SH-SY5Y (cell line): ENCODE results near the gene GFM2.

Experiments
- GATA2 ChIP-seq: IDR thresholded peaks from 2 replicates; pipeline ENCODE4 v1.6.1; 2011; ENCODE audit warnings: mild to moderate bottlenecking, low read depth, low read length
- GATA3 ChIP-seq: IDR thresholded peaks from 2 replicates; pipeline ENCODE4 v1.6.1; 2011; ENCODE audit warnings: low read depth, mild to moderate bottlenecking, low read length, moderate library complexity

The GFM2 gene, protein sequence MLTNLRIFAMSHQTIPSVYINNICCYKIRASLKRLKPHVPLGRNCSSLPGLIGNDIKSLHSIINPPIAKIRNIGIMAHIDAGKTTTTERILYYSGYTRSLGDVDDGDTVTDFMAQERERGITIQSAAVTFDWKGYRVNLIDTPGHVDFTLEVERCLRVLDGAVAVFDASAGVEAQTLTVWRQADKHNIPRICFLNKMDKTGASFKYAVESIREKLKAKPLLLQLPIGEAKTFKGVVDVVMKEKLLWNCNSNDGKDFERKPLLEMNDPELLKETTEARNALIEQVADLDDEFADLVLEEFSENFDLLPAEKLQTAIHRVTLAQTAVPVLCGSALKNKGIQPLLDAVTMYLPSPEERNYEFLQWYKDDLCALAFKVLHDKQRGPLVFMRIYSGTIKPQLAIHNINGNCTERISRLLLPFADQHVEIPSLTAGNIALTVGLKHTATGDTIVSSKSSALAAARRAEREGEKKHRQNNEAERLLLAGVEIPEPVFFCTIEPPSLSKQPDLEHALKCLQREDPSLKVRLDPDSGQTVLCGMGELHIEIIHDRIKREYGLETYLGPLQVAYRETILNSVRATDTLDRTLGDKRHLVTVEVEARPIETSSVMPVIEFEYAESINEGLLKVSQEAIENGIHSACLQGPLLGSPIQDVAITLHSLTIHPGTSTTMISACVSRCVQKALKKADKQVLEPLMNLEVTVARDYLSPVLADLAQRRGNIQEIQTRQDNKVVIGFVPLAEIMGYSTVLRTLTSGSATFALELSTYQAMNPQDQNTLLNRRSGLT

DNA sequence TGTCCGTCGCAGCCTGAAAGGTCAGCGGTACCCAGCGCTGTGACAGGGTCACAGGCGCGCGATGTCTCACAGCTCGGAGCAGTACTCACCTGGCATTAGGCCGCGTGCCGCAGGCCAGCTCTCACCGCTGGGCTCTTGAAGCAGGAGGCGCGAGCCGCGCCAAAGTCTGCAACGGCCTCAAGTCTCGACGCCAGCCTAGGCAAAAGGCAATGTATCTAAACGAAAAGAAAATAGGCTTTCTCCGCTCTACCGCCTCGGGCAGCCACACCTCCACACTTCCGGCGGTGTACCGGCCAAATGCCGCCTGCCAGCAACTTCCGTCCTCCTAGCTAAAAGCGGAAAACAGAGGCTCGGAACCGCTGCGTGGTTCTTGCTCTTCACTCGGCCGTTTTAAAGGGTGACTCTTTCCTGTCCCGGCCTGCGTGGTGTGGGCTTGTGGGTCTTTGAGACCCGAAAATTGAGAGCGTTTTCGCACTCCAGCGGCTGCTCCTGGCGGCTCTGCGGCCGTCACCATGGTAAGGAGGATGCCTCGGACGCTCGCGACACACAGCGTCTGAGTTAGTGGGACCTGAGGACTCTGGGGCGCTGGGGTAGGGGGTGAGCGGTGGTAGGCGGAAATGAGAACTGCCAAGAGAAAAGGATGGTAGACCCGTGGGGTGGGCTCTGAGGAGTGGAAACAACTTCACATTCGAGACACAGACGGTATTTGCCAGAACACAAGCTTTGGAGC lies at the start of gene GFM2, which contains the start of gene NSA2:
TSS of gene GFM2 (minus strand) at position 269 of the 730 bp plus-strand sequence. CDS start 3,375 bp downstream, outside the sequence.
TSS of gene NSA2 (plus strand) at position 401 of the 730 bp plus-strand sequence. CDS start at position 513, 112 bp downstream.
- TF ChIP-seq GATA2 (no peak), GATA3 (no peak)

DNA sequence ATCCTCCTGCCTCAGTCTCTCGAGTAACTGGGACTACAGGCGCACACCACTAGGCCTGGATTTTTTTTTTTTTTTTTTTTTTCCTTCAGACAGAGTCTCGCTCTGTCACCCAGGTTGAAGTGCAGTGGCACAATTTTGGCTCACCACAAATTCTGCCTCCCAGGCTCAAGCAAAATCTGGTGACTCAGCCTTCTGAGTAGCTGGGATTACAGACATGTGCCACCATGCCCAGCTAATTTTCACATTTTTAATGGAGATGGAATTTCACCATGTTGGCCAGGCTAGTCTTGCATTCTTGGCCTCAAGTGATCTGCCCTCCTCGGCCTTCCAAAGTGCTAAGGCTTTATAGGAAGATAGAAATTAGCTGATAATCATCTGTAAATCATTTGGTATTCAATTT lies 44.0 kb upstream of the GFM2 start:
- no peak for TF ChIP-seq GATA2
- no peak for TF ChIP-seq GATA3

DNA sequence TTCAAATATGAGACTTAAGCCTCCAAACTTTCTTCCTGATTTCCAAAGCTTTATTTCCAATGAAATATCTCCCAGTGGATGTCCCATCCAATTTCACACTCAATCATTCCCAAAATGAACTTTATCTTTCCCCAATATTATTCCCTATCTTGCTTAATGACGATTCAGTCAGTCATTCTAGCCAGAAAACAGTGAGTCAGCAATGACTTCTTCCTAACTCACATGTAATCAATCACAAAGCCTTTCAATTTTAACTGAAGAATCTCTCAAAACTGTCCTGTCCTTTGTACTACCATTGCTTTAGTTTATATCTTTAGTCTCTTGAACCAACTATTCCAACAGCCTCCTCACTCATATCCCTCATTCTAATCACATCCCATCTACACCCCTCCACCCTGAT lies 35.0 kb upstream of the GFM2 start:
- TF ChIP-seq GATA3 = no peak

DNA sequence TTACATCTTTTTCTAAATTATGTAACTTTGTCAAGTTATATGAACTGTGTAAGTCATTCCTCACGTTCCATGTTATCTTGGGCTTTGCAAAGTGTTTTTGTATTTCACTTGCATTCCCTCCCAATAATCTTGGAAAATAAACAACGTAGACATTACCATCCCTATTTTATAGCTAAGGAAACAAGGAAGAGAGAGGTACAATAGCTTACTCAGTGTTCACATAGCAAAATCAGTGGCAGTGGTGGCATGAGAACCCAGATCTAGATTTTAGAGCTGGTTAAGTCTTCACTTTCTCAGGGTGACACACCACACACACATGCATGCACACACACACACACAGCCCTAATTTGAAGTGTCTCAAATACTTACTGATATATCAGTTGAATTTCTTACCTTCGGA lies 34.3 kb upstream of the GFM2 start:
- TF ChIP-seq GATA3 = no peak

DNA sequence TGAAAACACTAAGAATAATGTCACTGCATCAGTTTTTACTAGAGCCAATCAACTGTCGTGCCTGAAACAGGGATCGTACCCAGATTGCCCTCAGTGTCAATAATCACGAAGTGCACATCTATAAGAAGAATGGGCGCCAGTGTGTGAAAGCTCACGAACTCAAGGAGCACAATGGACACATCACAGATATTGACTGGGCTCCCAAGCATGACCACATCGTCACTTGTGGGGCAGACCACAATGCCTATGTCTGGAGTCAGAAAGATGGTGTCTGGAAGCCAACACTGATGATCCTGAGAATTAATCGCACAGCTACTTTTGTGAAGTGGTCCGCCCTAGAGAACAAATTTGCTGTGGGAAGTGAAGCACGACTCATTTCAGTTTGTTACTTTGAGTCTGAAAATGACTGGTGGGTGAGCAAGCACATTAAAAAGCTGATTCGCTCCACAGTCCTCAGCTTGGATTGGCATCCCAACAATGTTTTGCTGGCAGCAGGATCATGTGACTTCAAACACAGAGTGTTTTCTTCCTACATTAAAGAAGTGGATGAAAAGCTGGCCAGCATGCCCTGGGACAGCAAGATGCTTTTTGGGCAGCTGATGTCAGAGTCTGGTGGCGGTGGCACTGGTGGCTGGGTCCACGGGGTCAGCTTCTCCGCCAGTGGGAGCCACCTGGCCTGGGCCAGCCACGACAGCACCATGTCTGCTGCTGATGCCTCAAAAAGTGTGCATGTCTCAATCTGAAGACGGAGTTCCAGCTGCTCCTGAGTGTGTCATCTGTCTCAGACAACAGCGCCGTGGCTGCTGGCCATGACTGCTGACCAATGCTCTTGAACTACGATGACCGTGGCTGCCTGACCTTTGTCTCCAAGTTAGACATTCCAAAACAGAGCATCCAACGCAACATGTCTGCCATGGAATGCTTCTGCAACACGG lies 32.3 kb upstream of the GFM2 start:
- TF ChIP-seq GATA2 = no peak
- no peak for TF ChIP-seq GATA3

DNA sequence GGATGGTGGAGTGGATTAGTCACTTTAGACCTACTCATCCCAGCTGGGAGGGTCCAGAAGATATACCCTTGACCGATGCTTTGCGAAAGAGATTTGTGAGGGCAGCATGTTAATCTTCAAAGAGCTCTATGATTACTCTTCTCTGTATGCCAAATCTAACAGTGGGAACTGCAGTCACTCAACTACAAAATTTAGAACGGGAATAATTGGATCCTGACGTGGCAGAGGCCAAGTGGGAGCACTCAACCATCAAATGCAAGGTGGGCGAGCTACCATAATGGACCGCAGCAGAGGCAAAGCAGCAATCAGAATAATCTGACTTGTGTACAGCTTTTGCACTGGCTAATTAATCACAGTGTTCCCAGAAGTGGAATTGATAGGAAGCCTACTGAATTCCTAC lies 20.5 kb upstream of the GFM2 start:
- TF ChIP-seq GATA2 = no peak
- no peak for TF ChIP-seq GATA3

DNA sequence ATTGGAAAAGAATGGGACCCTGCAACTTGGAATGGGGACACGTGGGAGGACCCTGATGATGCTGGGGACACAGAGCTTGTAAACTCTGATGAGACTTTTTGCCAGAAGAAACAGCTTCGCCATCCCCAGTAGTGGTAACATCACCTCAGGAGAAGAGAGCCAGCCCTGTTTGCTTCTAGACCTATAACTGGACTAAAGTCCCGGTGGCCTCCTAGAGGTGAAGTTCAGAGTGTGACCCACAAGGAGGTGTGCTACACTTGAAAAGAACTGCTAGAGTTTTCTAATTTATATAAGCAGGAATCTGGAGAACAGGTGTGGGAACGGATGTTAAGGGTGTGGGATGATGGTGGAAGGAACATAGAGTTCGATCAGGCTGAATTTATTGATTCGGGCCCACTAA lies 19.9 kb upstream of the GFM2 start:
- no peak for TF ChIP-seq GATA3
- TF ChIP-seq GATA2 = no peak

DNA sequence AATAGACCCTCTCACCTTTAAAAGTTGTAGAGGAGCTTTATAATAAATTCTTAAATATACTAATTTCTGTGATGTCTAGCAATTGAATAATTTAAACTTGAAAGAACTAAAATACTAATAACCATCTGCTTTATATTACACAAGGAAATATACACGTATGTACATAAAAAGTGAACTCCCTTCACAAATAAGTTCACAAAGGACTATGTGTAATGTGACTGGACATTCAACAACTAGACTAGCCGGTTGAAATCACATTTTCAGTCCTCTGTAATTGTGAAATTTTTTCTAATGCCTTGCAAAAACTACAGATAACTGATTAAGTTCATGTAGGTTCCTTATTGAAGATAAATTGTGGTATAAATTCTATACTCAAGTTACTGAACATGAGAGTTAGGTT lies 11.7 kb upstream of the GFM2 start:
- TF ChIP-seq GATA3 (no peak), GATA2 (no peak)

DNA sequence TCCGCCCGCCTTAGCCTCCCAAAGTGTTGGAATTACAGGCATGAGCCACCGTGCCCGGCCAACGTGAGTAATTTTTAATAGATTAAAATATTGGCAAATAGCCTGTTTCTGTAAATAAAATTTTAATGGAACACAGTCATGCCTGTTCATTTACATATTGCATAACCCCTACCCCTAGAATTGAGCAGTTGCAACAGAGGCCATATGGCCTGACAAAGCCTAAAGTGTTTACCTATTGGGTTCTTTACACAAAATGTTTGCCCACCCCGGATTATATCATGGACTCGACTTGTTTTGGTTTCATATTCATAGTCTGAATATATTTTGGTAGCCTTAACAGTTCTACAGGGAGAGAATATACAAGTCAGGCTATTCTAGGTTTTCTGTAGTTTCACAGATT lies 5.4 kb upstream of the GFM2 start:
- TF ChIP-seq GATA2 = no peak
- no peak for TF ChIP-seq GATA3

DNA sequence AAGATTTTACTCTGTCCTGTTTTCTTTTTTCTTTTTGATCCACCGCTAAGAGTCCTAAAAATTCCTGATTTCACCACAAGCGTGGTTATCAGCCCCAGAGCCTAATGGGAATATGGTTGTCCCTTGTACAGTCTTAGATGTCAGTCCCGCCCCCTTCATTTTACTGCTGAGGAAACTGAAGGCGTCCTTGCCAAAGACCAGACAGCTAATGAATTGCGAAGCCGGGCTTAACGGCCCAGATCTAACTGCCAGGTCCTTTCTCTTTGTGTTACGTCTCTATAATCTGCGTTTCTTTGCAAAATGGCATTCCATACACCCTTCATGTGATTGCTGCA lies 629 bp upstream of the GFM2 start:
- TF ChIP-seq GATA2 (no peak), GATA3 (no peak)

DNA sequence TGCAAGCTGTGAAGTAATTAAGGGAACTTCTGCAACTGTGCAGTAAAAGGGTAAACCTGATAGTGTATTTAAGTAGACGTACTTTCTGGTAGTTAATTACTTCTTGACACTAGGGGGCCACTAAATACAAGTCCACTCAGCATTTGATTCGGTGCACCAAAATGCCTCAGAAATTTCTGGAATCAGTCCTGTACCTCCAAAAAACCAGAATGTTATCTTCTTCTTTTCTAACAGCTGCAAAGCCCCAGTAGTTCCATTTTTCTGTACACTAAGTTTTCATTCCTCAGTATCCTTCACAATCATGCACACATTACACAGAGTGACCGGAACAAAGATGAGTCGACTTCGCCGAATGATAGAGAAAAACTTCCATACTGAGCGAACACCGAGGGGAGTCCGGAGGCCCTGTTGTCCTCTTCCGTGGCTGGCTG lies 484 bp downstream of the GFM2 start:
- TF ChIP-seq GATA3 (no peak), GATA2 (no peak)

DNA sequence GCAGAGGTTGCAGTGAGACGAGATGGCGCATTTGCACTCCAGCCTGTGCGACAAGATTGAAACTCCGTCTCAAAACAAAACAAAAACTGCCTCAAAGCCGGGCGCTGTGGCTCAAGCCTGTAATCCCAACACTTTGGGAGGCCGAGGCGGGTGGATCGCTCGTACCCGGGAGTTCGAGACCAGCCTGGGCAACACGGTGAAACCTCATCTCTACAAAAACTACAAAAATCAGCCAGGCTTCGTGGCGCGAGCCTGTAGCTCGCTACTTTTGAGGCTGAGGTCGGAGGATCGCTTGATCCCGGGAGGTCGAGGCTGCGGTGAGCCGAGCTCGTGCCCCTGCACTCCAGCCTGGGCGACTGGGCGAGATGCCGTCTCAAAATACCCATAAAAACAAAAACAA lies 988 bp downstream of the GFM2 start:
- TF ChIP-seq GATA3 = no peak

DNA sequence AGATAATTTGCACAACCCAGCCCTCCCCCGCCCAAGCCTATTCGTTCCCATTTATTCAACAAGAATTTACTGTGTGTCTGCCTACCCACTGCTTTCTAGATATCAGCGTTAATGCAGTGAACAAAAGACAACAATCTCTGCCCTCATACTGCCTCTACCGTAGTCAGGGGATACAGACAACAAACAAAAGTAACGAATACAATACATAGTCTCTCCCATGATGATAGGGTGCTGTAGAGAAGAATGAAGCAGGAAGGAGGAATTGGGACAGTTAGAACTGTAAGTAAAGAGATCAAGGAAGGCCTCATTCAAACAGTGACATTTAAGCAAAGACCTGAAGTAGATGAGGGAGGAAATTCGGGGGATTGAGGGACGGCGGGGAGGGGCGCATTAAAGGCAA lies 1.7 kb downstream of the GFM2 start:
- TF ChIP-seq GATA2 (no peak), GATA3 (no peak)
